K562 (cell line): ENCODE results near the gene PLEKHA5.

ENCODE experiments used
- CBX8 ChIP-seq: fragments of 200-600 bp; sonication (generic); IDR thresholded peaks from 2 replicates; pipeline ENCODE4 v1.6.1; 2012; ENCODE audit warnings: borderline replicate concordance, mixed run types, low read depth, mild to moderate bottlenecking, moderate library complexity, mixed read lengths, low read length, control low read depth, inconsistent platforms; ENCODE audit not compliant: poor library complexity, severe bottlenecking; ENCODE audit errors: extremely low read depth
- DPF2 ChIP-seq: fragments of 450-650 bp; IDR thresholded peaks from 2 replicates; pipeline ENCODE4 v1.6.1; 2016
- EGR1 ChIP-seq: fragments of 450-650 bp; conservative IDR thresholded peaks from 2 replicates; pipeline ENCODE4 v1.6.1; 2017; ENCODE audit warnings: mild to moderate bottlenecking
- GABPA ChIP-seq: fragments of 200-800 bp; sonication (Bioruptor generic); conservative IDR thresholded peaks from 2 replicates; pipeline ENCODE4 v1.6.1; 2016; ENCODE audit warnings: low read depth, missing genetic modification characterization, missing compliant biosample characterization
- MNT ChIP-seq, 2 experiments: fragments of 450-650 bp; conservative IDR thresholded peaks; 2 replicates each; pipeline ENCODE4 v1.6.1; 2017; ENCODE audit warnings: mild to moderate bottlenecking in 2 of 2, moderate library complexity in 2 of 2
- NCOA4 ChIP-seq: fragments of 450-650 bp; IDR thresholded peaks from 2 replicates; pipeline ENCODE4 v1.6.1; 2018; ENCODE audit warnings: mild to moderate bottlenecking; ENCODE audit not compliant: partially characterized antibody
- NFRKB ChIP-seq: fragments of 450-650 bp; IDR thresholded peaks from 2 replicates; pipeline ENCODE4 v1.6.1; 2016; ENCODE audit warnings: low read depth
- RAD21 ChIP-seq, 2 experiments: fragments of 250-450 bp in 1 of 2; fragments of 450-650 bp in 1 of 2; sonication (Bioruptor Pico) in 1 of 2; formaldehyde crosslinking in 1 of 2; IDR thresholded peaks in 1 of 2; conservative IDR thresholded peaks in 1 of 2; 2 replicates each; pipeline versions ENCODE4 v1.4.0 to v1.8.0; 2020 to 2022; ENCODE audit warnings: mild to moderate bottlenecking in 2 of 2, moderate library complexity in 1 of 2
- SMAD2 ChIP-seq: fragments of 150-350 bp; IDR thresholded peaks from 2 replicates; pipeline ENCODE4 v1.6.1; 2014; ENCODE audit warnings: low read depth, mild to moderate bottlenecking, low read length
- TSHZ1 ChIP-seq: fragments of 250-450 bp; sonication (Bioruptor Pico); IDR thresholded peaks from 2 replicates; pipeline ENCODE4 v1.4.0; 2020; ENCODE audit warnings: mild to moderate bottlenecking, moderate library complexity
- USF2 ChIP-seq: sonication (generic); formaldehyde crosslinking; IDR thresholded peaks from 2 replicates; pipeline ENCODE4 v1.5.0; 2020; ENCODE audit warnings: missing genetic modification reagents
- ZNF175 ChIP-seq: fragments of 200-800 bp; sonication (Bioruptor generic); IDR thresholded peaks from 2 replicates; pipeline ENCODE4 v1.6.1; 2016; ENCODE audit warnings: low read depth, mild to moderate bottlenecking, missing genetic modification characterization, missing compliant biosample characterization
- TF ChIP-seq, protein P1 (sequence below), 3 experiments: IDR thresholded peaks in 2 of 3; conservative IDR thresholded peaks in 1 of 3; 2 replicates each; pipeline ENCODE4 v1.5.1; 2011 to 2012; ENCODE audit warnings: low read length in 3 of 3, mild to moderate bottlenecking in 3 of 3, control low read depth in 2 of 3, improper control_type of control experiment in 1 of 3, inconsistent platforms in 1 of 3, low read depth in 1 of 3, mixed read lengths in 1 of 3, moderate library complexity in 1 of 3; ENCODE audit not compliant: insufficient read depth in 2 of 3
- TF ChIP-seq, protein P2 (sequence below): sonication (generic); formaldehyde crosslinking; IDR thresholded peaks from 2 replicates; pipeline ENCODE4 v1.9.0; 2022; ENCODE audit warnings: mild to moderate bottlenecking, missing genetic modification reagents

DNA sequence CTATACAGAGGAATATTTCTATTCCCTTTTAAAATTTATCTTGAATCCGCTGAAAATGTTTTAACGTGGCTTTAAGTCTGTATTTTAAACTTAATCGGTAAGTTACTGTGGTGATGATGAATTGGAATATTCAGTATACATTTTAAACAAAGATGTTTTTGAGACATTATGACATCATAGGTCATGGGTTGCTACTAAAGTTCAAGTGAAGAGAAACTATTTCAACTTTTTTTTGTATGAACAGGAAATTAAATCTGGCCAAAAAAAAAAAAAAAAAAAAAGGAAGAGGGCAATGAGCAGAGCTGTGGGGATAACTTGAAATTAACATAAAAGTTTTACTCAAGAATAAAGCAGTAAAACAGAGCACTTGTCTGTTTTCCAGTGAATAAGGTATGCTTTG is 109.0 kb downstream of the PLEKHA5 start:
- TF ChIP-seq SMAD2 (no peak), CBX8 (no peak), EGR1 (no peak), USF2 (no peak), ZNF175 (CRISPR knock-in tag) (no peak), DPF2 (no peak), NCOA4 (no peak), GABPA (tag) (no peak), RAD21 (CRISPR knock-in tag; conservative IDR thresholded peaks at IDR 0.05 in 1 of 2, IDR thresholded peaks at IDR 0.05 in 1 of 2) (no peak), NFRKB (no peak), TSHZ1 (CRISPR knock-in tag) (no peak), MNT (conservative IDR thresholded peaks at IDR 0.05) (no peak)
- TF ChIP-seq, protein P1, sequence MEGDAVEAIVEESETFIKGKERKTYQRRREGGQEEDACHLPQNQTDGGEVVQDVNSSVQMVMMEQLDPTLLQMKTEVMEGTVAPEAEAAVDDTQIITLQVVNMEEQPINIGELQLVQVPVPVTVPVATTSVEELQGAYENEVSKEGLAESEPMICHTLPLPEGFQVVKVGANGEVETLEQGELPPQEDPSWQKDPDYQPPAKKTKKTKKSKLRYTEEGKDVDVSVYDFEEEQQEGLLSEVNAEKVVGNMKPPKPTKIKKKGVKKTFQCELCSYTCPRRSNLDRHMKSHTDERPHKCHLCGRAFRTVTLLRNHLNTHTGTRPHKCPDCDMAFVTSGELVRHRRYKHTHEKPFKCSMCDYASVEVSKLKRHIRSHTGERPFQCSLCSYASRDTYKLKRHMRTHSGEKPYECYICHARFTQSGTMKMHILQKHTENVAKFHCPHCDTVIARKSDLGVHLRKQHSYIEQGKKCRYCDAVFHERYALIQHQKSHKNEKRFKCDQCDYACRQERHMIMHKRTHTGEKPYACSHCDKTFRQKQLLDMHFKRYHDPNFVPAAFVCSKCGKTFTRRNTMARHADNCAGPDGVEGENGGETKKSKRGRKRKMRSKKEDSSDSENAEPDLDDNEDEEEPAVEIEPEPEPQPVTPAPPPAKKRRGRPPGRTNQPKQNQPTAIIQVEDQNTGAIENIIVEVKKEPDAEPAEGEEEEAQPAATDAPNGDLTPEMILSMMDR (IDR thresholded peaks at IDR 0.05 in 2 of 3, conservative IDR thresholded peaks at IDR 0.05 in 1 of 3; ENCODE audit: insufficient read depth in 2 of 3, low read depth in 1 of 3, low read length in 3 of 3): no peak
- TF ChIP-seq, protein P2, sequence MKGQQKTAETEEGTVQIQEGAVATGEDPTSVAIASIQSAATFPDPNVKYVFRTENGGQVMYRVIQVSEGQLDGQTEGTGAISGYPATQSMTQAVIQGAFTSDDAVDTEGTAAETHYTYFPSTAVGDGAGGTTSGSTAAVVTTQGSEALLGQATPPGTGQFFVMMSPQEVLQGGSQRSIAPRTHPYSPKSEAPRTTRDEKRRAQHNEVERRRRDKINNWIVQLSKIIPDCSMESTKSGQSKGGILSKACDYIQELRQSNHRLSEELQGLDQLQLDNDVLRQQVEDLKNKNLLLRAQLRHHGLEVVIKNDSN (CRISPR knock-in tag): no peak
